ENCODE measurements around the gene LILRB4. TPM values are rescaled to one million over a fixed set of nuclear protein-coding genes. Genes with fewer than 3 reads are reported as not detected.

Gene LILRB4
- total and polyA plus RNA-seq, 2 experiments from 2014 or later: not detected

DNA sequence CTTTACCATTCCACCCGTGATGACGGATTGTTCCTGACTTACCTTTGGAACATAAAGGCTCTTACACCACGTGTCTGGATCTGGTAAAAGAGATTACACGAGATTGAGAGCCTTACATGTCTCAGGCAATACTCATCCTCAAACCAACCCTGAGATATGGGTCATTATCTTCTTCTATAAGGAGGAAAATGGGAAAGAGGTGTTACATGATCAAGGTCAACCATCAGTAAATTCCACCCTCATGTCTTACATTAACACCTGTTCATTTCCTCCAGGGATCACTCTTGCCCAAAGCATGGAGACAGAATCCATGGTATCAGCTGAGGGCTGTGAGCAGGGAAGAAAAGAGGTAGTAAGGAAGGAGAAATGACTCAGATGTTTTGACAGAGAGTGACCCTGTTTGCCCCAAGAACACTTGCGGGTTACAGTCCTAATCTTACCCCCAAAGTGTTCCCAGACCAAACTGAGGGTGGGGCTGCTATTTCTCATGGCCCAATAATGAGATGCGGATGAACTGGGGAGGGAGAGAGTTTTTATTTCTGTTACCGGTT, 19.6 kb downstream of the LILRB4 start:
- Histone ChIP-seq H3K4me2 (no peak overlapping the region), H3K27ac (no peak overlapping the region), H3K79me2 (no peaks in the 10 kb centered on the region), H3K4me1 (ENCODE audit: insufficient read depth) (no peaks in the 10 kb centered on the region), H4K20me1 (ENCODE audit: insufficient read depth, poor library complexity, severe bottlenecking) (no peaks in the 10 kb centered on the region), H3K9me2 (replicated peaks; ENCODE audit: insufficient read depth) (no peaks in the 10 kb centered on the region), H3K9me3 (ENCODE audit: low read depth) (no peaks in the 10 kb centered on the region), H3K4me3 (no peak overlapping the region), H3K36me3 (replicated peaks; ENCODE audit: insufficient read depth, low read depth) (no peaks in the 10 kb centered on the region), H3K27me3 (no peaks in the 10 kb centered on the region), H2AFZ (no peak overlapping the region)
- 61% methylated on average over 7 of the region's 7 CpGs for WGBS (ENCODE audit: low lambda C conversion rate, missing lambda C conversion rate)
- no peak for DNase-seq (ENCODE audit: low spot score)
- TF ChIP-seq EZH2 (IDR thresholded peaks at IDR 0.05; ENCODE audit: borderline replicate concordance): no peak
- no peak for TF ChIP-seq EZH2phosphoT487 (IDR thresholded peaks at IDR 0.05; ENCODE audit: low read depth, severe bottlenecking, unreplicated experiment)
- TF ChIP-seq, protein P1, sequence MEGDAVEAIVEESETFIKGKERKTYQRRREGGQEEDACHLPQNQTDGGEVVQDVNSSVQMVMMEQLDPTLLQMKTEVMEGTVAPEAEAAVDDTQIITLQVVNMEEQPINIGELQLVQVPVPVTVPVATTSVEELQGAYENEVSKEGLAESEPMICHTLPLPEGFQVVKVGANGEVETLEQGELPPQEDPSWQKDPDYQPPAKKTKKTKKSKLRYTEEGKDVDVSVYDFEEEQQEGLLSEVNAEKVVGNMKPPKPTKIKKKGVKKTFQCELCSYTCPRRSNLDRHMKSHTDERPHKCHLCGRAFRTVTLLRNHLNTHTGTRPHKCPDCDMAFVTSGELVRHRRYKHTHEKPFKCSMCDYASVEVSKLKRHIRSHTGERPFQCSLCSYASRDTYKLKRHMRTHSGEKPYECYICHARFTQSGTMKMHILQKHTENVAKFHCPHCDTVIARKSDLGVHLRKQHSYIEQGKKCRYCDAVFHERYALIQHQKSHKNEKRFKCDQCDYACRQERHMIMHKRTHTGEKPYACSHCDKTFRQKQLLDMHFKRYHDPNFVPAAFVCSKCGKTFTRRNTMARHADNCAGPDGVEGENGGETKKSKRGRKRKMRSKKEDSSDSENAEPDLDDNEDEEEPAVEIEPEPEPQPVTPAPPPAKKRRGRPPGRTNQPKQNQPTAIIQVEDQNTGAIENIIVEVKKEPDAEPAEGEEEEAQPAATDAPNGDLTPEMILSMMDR (IDR thresholded peaks at IDR 0.05; ENCODE audit: poor library complexity): no peak

DNA sequence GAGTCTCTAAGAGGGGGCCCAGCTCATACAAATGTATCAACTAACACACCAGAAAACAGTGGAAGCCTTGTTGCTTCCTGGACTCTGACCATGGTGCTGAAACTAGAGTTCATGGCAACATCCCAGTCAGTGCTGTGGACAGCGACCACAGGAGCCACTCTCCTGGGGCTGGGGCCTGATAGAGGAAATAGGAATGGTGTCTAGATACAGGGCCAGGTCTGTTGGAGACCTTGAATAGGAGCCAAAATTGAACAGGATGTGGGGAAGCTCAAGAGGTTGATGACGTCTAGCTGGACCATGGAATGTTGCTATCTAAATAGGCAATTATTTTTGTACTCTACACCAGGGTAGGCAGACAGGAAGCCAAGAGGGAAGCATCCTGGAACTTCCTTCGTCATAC, 21.7 kb downstream of the LILRB4 start:
- no peak for DNase-seq (ENCODE audit: low spot score)
- no peaks in the 10 kb centered on the region for H3K9me2 ChIP-seq (replicated peaks; ENCODE audit: insufficient read depth)
- no peak overlapping the region for H2AFZ ChIP-seq
- H3K27me3 ChIP-seq: no peaks in the 10 kb centered on the region
- TF ChIP-seq, protein P1 (IDR thresholded peaks at IDR 0.05; ENCODE audit: poor library complexity): no peak
- TF ChIP-seq EZH2phosphoT487 (IDR thresholded peaks at IDR 0.05; ENCODE audit: low read depth, severe bottlenecking, unreplicated experiment) (no peak), EZH2 (IDR thresholded peaks at IDR 0.05; ENCODE audit: borderline replicate concordance) (no peak)
- H3K27ac ChIP-seq: no peak overlapping the region
- no peak overlapping the region for H3K4me3 ChIP-seq
- WGBS (ENCODE audit: low lambda C conversion rate, missing lambda C conversion rate): 37% methylated on average over 3 of the region's 3 CpGs
- H4K20me1 ChIP-seq (ENCODE audit: insufficient read depth, poor library complexity, severe bottlenecking): no peaks in the 10 kb centered on the region
- H3K79me2 ChIP-seq: no peaks in the 10 kb centered on the region
- H3K4me1 ChIP-seq (ENCODE audit: insufficient read depth): no peaks in the 10 kb centered on the region
- H3K4me2 ChIP-seq: no peak overlapping the region
- H3K9me3 ChIP-seq (ENCODE audit: low read depth): no peaks in the 10 kb centered on the region
- no peaks in the 10 kb centered on the region for H3K36me3 ChIP-seq (replicated peaks; ENCODE audit: insufficient read depth, low read depth)

GRCh38 chr19:54691582-54692297, 29.0 kb downstream of the LILRB4 start:
- WGBS (ENCODE audit: low lambda C conversion rate, missing lambda C conversion rate): 75% methylated on average over 9 of the region's 9 CpGs

More at GRCh38 chr19:54691582-54692297, 29.0 kb downstream of the LILRB4 start:
- Histone ChIP-seq H4K20me1 (ENCODE audit: insufficient read depth, poor library complexity, severe bottlenecking) (no peaks in the 10 kb centered on the region), H3K4me3 (no peak overlapping the region), H3K4me2 (no peak overlapping the region), H3K9me3 (ENCODE audit: low read depth) (no peaks in the 10 kb centered on the region), H3K36me3 (replicated peaks; ENCODE audit: insufficient read depth, low read depth) (no peaks in the 10 kb centered on the region), H3K9me2 (replicated peaks; ENCODE audit: insufficient read depth) (no peaks in the 10 kb centered on the region), H3K4me1 (ENCODE audit: insufficient read depth) (no peaks in the 10 kb centered on the region), H3K79me2 (no peaks in the 10 kb centered on the region), H3K27me3 (no peaks in the 10 kb centered on the region), H2AFZ (no peak overlapping the region), H3K27ac (no peak overlapping the region)
- no peak for TF ChIP-seq EZH2 (IDR thresholded peaks at IDR 0.05; ENCODE audit: borderline replicate concordance)
- TF ChIP-seq EZH2phosphoT487 (IDR thresholded peaks at IDR 0.05; ENCODE audit: low read depth, severe bottlenecking, unreplicated experiment): no peak
- TF ChIP-seq, protein P1 (IDR thresholded peaks at IDR 0.05; ENCODE audit: poor library complexity): no peak
- no peak for DNase-seq (ENCODE audit: low spot score)

Measured in hepatocyte (in vitro differentiated cells).